ENCODE results near the gene FOXR2.

Gene FOXR2

GRCh38 chrX:55623100-55623499, at the start of gene FOXR2:
FOXR2 (plus strand) TSS chrX:55623400; CDS start chrX:55623712, 312 bp downstream.
- no peak for DNase-seq

GRCh38 chrX:55579115-55579514, 44.1 kb upstream of the FOXR2 start:
- no peak for DNase-seq

GRCh38 chrX:55582447-55582846, 40.8 kb upstream of the FOXR2 start:
- DNase-seq = no peak

GRCh38 chrX:55593296-55593695, 29.9 kb upstream of the FOXR2 start:
- DNase-seq = no peak

GRCh38 chrX:55593756-55594257, 29.4 kb upstream of the FOXR2 start:
- DNase-seq = no peak

GRCh38 chrX:55598333-55598732, 24.9 kb upstream of the FOXR2 start:
- DNase-seq = no peak

- DNase-seq = no peak
Observed at GRCh38 chrX:55619547-55619946, 3.7 kb upstream of the FOXR2 start.

GRCh38 chrX:55624403-55624802, 1.2 kb downstream of the FOXR2 start:
- no peak for DNase-seq

- no peak for DNase-seq
Observed at GRCh38 chrX:55636109-55636508, 12.9 kb downstream of the FOXR2 start.

GRCh38 chrX:55638933-55639332, 15.7 kb downstream of the FOXR2 start:
- no peak for DNase-seq

- DNase-seq = no peak
Observed at GRCh38 chrX:55640854-55641253, 17.7 kb downstream of the FOXR2 start.

- no peak for DNase-seq
Observed at GRCh38 chrX:55648434-55648833, 25.2 kb downstream of the FOXR2 start.

- DNase-seq = no peak
Observed at GRCh38 chrX:55659931-55660330, 36.7 kb downstream of the FOXR2 start.

- no peak for DNase-seq
Observed at GRCh38 chrX:55663584-55663983, 40.4 kb downstream of the FOXR2 start.

GRCh38 chrX:55668084-55668483, 44.9 kb downstream of the FOXR2 start:
- DNase-seq = no peak
